HL-60 (cell line): ENCODE data around the gene FMN1.

ENCODE experiments used
- DNase-seq, 2 experiments: peaks; one replicate each; pipeline ENCODE4 v3.0.0-alpha.2; 2010 to 2020; ENCODE audit warnings: low read depth in 1 of 2, low spot score in 1 of 2
- H3K27ac ChIP-seq: fragments of 250-450 bp; sonication (Bioruptor Pico); replicated peaks from 2 replicates; pipeline ENCODE4 v1.5.1; 2020; ENCODE audit warnings: mild to moderate bottlenecking, moderate library complexity
- H3K27me3 ChIP-seq: fragments of 250-450 bp; sonication (Bioruptor Pico); 2 replicates; pipeline ENCODE4 v1.5.1; 2021; ENCODE audit warnings: mild to moderate bottlenecking, moderate library complexity; ENCODE audit not compliant: insufficient read depth, poor library complexity, severe bottlenecking
- H3K4me3 ChIP-seq: replicated peaks from 2 replicates; pipeline ENCODE4 v1.5.1; 2011; ENCODE audit warnings: mild to moderate bottlenecking, control low read depth, low read length; ENCODE audit not compliant: insufficient read depth
- CTCF ChIP-seq: IDR thresholded peaks from one replicate; pipeline ENCODE4 v1.5.1; 2011; ENCODE audit warnings: low read length, control low read depth, inconsistent platforms; ENCODE audit not compliant: insufficient read depth
- GABPA ChIP-seq: IDR thresholded peaks from 2 replicates; pipeline ENCODE4 v1.6.1; 2012; ENCODE audit warnings: low read depth
- POLR2AphosphoS5 ChIP-seq: IDR thresholded peaks from 2 replicates; pipeline ENCODE4 v1.6.1; 2012; ENCODE audit warnings: low read depth
- REST ChIP-seq: IDR thresholded peaks from 2 replicates; pipeline ENCODE4 v1.6.1; 2012; ENCODE audit warnings: low read depth; ENCODE audit not compliant: insufficient replicate concordance
- SPI1 ChIP-seq: IDR thresholded peaks from 2 replicates; pipeline ENCODE4 v1.6.1; 2012; ENCODE audit warnings: low read depth, mild to moderate bottlenecking, borderline replicate concordance

The FMN1 gene

GRCh38 chr15:33009603-33010002, 184.9 kb downstream of the FMN1 start:
- Histone ChIP-seq H3K4me3 (no peak overlapping the region), H3K27ac (no peak overlapping the region), H3K27me3 (peaks cover 5% of the 10 kb centered on the region)
- no peak for TF ChIP-seq GABPA
- no peak for TF ChIP-seq REST
- no peak for TF ChIP-seq SPI1
- no peak for TF ChIP-seq POLR2AphosphoS5
- TF ChIP-seq CTCF: no peak
- DNase-seq: no peak

- Histone ChIP-seq H3K4me3 (no peak overlapping the region), H3K27me3 (peaks cover 5% of the 10 kb centered on the region), H3K27ac (no peak overlapping the region)
- no peak for DNase-seq
- TF ChIP-seq GABPA: no peak
- TF ChIP-seq REST: no peak
- TF ChIP-seq SPI1: no peak
- no peak for TF ChIP-seq POLR2AphosphoS5
- TF ChIP-seq CTCF: no peak
Measured at GRCh38 chr15:33009026-33009425, 185.5 kb downstream of the FMN1 start.

GRCh38 chr15:33008284-33008995, 186.1 kb downstream of the FMN1 start:
- no peak overlapping the region for H3K27ac ChIP-seq
- DNase-seq: no peak
- H3K27me3 ChIP-seq: peaks cover 5% of the 10 kb centered on the region
- no peak for TF ChIP-seq REST
- no peak for TF ChIP-seq CTCF
- H3K4me3 ChIP-seq: no peak overlapping the region
